ENCODE measurements around the gene PHYKPL.
A peak's percentile ranks its signal among the peaks of the same experiment; 100 is the strongest.

The PHYKPL gene

DNA sequence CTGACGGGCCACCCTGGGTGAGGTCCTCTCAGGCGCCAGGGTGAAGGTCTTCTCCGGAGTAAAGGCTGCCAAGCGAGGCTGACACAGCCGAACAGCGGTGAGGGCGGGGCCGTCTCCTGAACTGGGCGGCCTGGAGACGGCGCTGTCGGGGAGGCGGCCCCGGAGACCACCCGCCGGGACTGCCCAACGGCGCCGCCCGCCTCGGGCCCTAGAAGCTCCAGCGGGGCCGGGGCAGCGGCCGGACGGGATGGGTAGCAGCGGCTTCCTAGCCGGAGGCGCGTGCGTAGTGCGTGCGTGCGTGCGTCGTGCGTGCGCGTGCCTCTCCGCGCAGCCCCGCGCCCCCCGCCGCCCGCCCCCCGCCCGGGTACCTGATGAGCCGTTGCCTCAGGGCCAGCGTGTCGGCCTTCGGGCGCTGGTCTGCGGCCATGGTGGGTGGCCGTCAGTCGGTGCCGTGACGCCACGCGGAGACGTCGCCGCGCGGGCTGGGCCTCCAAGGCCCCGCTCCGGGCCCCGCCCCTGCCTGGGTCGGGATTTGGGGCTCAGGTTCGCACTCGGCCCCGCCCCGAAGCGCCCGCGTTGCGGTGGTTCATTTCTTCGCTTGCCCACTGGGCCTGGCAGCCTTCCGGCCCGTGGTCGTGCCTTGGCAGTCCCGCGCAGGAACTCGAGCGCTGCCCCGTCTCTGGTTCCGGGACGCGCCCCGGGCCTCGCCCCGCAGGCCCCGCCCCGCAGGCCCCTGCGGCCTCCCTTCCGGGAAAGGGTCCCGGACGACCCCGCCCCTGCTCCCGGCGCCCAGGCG, at the start of gene PHYKPL:
Gene PHYKPL, minus strand, starts transcription at position 679 of the 796 bp plus-strand sequence. Its CDS starts 252 bp downstream, at position 427.
- no peak for TF ChIP-seq CTCF (IDR thresholded peaks at IDR 0.05; ENCODE audit: extremely low read depth, insufficient read depth, missing control alignments)
- peak; percentile 88 for DNase-seq (ENCODE audit: low spot score)
- in situ Hi-C loops (cut with MboI; ENCODE audit: low pct_unique_long_range_greater_than_20kb, low sequenced_read_pairs, unreplicated experiment), result no loop called here

GRCh38 chr5:178282391-178282790, 49.8 kb upstream of the PHYKPL start:
- no peak for TF ChIP-seq CTCF (IDR thresholded peaks at IDR 0.05; ENCODE audit: extremely low read depth, insufficient read depth, missing control alignments)
- no peak for DNase-seq (ENCODE audit: low spot score)
- in situ Hi-C loops (cut with MboI; ENCODE audit: low pct_unique_long_range_greater_than_20kb, low sequenced_read_pairs, unreplicated experiment), result loop anchor here (10.0 to 25.0 kb wide), 2 partner anchors 272 to 1205 kb away; no protein-coding TSS in a partner anchor

GRCh38 chr5:178281331-178281730, 48.7 kb upstream of the PHYKPL start:
- no peak for DNase-seq (ENCODE audit: low spot score)
- in situ Hi-C loops (cut with MboI; ENCODE audit: low pct_unique_long_range_greater_than_20kb, low sequenced_read_pairs, unreplicated experiment), result loop anchor here (10.0 to 25.0 kb wide), 2 partner anchors 273 to 1206 kb away; no protein-coding TSS in a partner anchor
- TF ChIP-seq CTCF (IDR thresholded peaks at IDR 0.05; ENCODE audit: extremely low read depth, insufficient read depth, missing control alignments), result no peak

DNA sequence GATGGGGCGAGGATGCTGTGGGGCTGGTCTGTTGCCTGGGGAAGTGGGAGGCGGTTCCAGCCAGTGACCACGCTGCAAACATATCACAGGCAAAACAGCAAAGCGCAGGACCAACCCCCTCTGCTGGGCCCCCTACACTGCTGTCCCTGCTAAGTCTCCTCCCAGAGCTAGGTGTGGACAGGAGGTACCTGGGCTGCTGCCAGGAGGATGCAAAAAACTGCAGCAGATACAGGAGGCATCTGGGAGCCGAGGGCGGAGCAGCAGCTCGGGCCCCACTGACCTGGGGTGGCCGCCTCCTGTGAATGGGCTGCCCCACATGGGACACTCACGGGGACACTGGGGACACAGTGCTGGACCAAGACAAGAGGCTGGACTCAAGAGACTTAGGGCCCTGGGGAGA, 48.0 kb upstream of the PHYKPL start:
- no peak for DNase-seq (ENCODE audit: low spot score)
- TF ChIP-seq CTCF (IDR thresholded peaks at IDR 0.05; ENCODE audit: extremely low read depth, insufficient read depth, missing control alignments), result no peak
- in situ Hi-C loops (cut with MboI; ENCODE audit: low pct_unique_long_range_greater_than_20kb, low sequenced_read_pairs, unreplicated experiment), result loop anchor here (10.0 to 25.0 kb wide), 2 partner anchors 274 to 1207 kb away; no protein-coding TSS in a partner anchor

- peak; percentile 87 for DNase-seq (ENCODE audit: low spot score)
- peak; percentile 97 for TF ChIP-seq CTCF (IDR thresholded peaks at IDR 0.05; ENCODE audit: extremely low read depth, insufficient read depth, missing control alignments)
- in situ Hi-C loops (cut with MboI; ENCODE audit: low pct_unique_long_range_greater_than_20kb, low sequenced_read_pairs, unreplicated experiment), result loop anchor here (10.0 to 25.0 kb wide), 2 partner anchors 275 to 1207 kb away; no protein-coding TSS in a partner anchor
Observed at GRCh38 chr5:178279723-178280438, 47.3 kb upstream of the PHYKPL start.

DNA sequence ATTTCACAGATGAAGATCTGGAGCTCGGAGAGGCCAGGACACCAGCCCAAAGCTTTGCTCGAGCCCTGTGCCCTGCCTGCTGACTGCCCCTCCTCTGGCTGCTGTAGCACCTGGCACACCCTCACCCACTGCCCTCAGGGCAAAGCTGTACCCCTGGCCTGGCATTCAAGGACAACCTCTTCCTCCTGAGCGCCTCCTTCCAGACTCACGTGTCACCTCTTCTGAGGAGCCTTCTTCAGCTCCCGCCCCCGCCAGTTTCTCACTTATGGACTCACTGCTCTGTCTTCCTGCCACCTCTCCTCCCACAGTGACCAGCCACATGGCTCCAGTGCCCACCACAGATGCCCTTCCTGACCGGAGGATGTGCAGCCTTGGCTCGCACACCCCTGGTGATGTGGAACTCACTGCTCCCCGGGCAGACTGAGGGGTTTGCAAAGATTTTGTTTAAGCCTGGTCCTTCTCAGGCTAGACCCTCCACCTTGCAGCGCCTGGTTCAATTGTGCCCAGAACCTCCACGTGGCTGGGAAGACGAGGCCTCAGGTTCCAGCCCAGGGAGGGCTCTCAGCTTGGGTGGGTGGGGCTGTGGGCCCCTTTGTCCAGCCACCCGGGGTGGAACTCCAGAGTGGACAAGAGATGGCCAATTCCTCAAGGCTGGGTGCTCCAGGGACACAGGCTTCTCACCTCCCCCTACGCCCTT, 46.6 kb upstream of the PHYKPL start:
- DNase-seq (ENCODE audit: low spot score), result no peak
- no peak for TF ChIP-seq CTCF (IDR thresholded peaks at IDR 0.05; ENCODE audit: extremely low read depth, insufficient read depth, missing control alignments)
- in situ Hi-C loops (cut with MboI; ENCODE audit: low pct_unique_long_range_greater_than_20kb, low sequenced_read_pairs, unreplicated experiment), result loop anchor here (25.0 kb wide), 1 partner anchor 1208 kb away; no protein-coding TSS in a partner anchor
